Brain microvascular endothelial cell (primary cell): ENCODE data around the gene GRID2.
"Not testable (repeated sequence)": the region's sequence is repeated elsewhere in the genome, so short reads cannot be mapped to it uniquely, and the experiment has no call there.

Source experiments
- DNase-seq: peaks from one replicate; pipeline ENCODE4 v3.0.0-alpha.2; 2020
- H3K27ac ChIP-seq: fragments of 250-450 bp; sonication (Bioruptor Pico); 2 replicates; pipeline ENCODE4 v1.5.1; 2020; ENCODE audit warnings: mild to moderate bottlenecking, moderate library complexity
- H3K27me3 ChIP-seq: fragments of 250-450 bp; sonication (Bioruptor Pico); replicated peaks from 2 replicates; pipeline ENCODE4 v1.5.1; 2020; ENCODE audit warnings: mild to moderate bottlenecking
- H3K36me3 ChIP-seq: fragments of 250-450 bp; sonication (Bioruptor Pico); replicated peaks from 2 replicates; pipeline ENCODE4 v1.5.1; 2020; ENCODE audit warnings: mild to moderate bottlenecking
- H3K4me3 ChIP-seq: 2 replicates; pipeline ENCODE4 v1.5.1; 2011; ENCODE audit warnings: low read depth, mild to moderate bottlenecking, control low read depth, low read length, moderate library complexity
- CTCF ChIP-seq: IDR thresholded peaks from 2 replicates; pipeline ENCODE4 v1.5.1; 2011; ENCODE audit warnings: low read depth, mild to moderate bottlenecking, moderate library complexity, low read length, control low read depth, inconsistent platforms; ENCODE audit errors: missing control alignments
- in situ Hi-C: cut with HindIII; loops from 2 replicates; pipeline ENCODE4 v1.10.0; 2017; ENCODE audit warnings: low sequenced_read_pairs, low pct_ligation_motif_present

The GRID2 gene

DNA sequence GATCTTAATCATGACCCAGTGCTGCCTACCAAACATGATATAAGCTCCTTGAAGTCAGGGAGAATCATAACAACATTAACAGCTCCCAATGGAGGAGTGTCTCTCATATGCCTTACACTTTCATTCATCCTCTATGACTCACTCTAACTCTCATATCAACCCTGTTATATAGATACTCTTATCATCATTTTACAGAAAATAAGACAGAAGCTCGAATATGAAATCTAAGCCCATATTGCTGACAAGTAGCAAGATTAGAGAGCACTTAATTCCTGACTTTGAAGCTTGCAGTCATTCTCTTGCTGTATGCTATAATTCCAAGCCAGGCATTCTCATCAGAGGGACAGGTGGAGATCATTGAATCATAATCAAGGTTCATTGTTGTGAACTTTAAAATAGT, 1048.1 kb downstream of the GRID2 start:
- DNase-seq: no peak
- Histone ChIP-seq H3K27ac (no peak overlapping the region), H3K27me3 (no peaks in the 10 kb centered on the region), H3K36me3 (no peaks in the 10 kb centered on the region), H3K4me3 (no peak overlapping the region)
- in situ Hi-C loops: no loop called here
- no peak for TF ChIP-seq CTCF

GRCh38 chr4:93355411-93355810, 1051.6 kb downstream of the GRID2 start:
- no peak for DNase-seq
- in situ Hi-C loops: no loop called here

DNA sequence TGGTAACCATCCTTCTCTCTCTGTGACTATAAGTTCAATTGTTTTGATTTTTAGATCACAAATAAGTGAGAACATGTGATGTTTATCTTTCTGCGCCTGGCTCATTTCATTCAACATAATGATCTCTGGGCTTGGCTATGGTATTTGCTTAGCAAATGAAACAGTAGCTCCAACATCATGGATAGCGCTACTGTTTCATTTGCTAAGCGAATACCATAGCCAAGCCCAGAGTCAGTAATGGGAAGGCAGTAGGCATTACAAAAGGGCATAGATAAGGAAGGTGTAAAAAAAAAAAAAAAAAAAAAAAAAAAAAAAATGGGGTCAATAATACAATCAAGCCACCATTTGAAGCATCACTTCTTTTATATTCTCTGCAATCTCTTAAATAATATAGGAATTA, 1055.8 kb downstream of the GRID2 start:
- Histone ChIP-seq H3K4me3 (no peak overlapping the region), H3K27ac (no peak overlapping the region), H3K36me3 (no peaks in the 10 kb centered on the region), H3K27me3 (no peaks in the 10 kb centered on the region)
- no peak for DNase-seq
- in situ Hi-C loops: no loop called here
- no peak for TF ChIP-seq CTCF

More at GRCh38 chr4:93355411-93355810, 1051.6 kb downstream of the GRID2 start:
- Histone ChIP-seq H3K27me3 (no peaks in the 10 kb centered on the region), H3K27ac (no peak overlapping the region), H3K4me3 (no peak overlapping the region), H3K36me3 (no peaks in the 10 kb centered on the region)
- TF ChIP-seq CTCF: no peak

GRCh38 chr4:93366169-93366755, 1062.5 kb downstream of the GRID2 start:
- H3K4me3 ChIP-seq, H3K27ac ChIP-seq, H3K36me3 ChIP-seq, H3K27me3 ChIP-seq, DNase-seq, in situ Hi-C loops: not testable (repeated sequence)

GRCh38 chr4:93368968-93369367, 1065.2 kb downstream of the GRID2 start:
- no peak for TF ChIP-seq CTCF
- Histone ChIP-seq H3K27me3 (no peaks in the 10 kb centered on the region), H3K36me3 (no peaks in the 10 kb centered on the region), H3K27ac (no peak overlapping the region), H3K4me3 (no peak overlapping the region)
- in situ Hi-C loops: no loop called here
- no peak for DNase-seq

DNA sequence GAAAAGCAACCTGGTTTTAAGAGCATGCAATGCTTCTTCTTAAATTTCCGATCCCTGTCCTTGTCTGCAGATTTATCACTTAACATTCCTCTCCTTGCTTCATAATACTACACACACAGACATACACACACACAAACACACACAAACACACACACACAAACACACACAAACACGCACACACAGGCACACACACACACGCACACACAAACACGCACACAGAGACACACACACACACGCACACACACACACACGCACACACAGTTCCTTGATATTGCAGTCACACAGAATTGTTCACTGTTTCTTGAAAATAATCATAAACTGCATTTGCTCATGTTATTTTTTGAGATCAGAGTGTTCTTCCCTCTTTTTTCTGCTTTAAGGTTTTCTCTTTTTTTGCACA, 1066.5 kb downstream of the GRID2 start:
- no peak for TF ChIP-seq CTCF
- Histone ChIP-seq H3K27me3 (no peaks in the 10 kb centered on the region), H3K4me3 (no peak overlapping the region), H3K36me3 (no peaks in the 10 kb centered on the region), H3K27ac (no peak overlapping the region)
- in situ Hi-C loops: no loop called here
- DNase-seq: no peak
